GM19397 (cell line): ENCODE data around the gene TGFBI.
A peak's percentile ranks its signal among the peaks of the same experiment; 100 is the strongest.

Source experiments
- ATAC-seq: cut with Tn5 transposase; IDR thresholded peaks from one replicate; pipeline ENCODE4 v1.9.1; 2021; ENCODE audit warnings: mild to moderate bottlenecking, moderate library complexity; ENCODE audit not compliant: unreplicated experiment

The TGFBI gene

GRCh38 chr5:136023958-136024541 is 4.7 kb upstream of the TGFBI start:
- ATAC-seq: no peak

GRCh38 chr5:136025900-136026299 is 2.9 kb upstream of the TGFBI start:
- ATAC-seq: no peak

- ATAC-seq: no peak
Observed at GRCh38 chr5:136026636-136027035, 2.2 kb upstream of the TGFBI start.

- ATAC-seq: no peak
Observed at GRCh38 chr5:136027311-136027710, 1.5 kb upstream of the TGFBI start.

GRCh38 chr5:136028090-136028489 is 698 bp upstream of the TGFBI start:
- ATAC-seq: no peak

- ATAC-seq: no peak
Observed at GRCh38 chr5:136030252-136030651, 1.5 kb downstream of the TGFBI start.

GRCh38 chr5:136030956-136031611 is 2.3 kb downstream of the TGFBI start:
- no peak for ATAC-seq

- no peak for ATAC-seq
Observed at GRCh38 chr5:136031711-136032110, 2.9 kb downstream of the TGFBI start.

GRCh38 chr5:136032564-136032963 is 3.8 kb downstream of the TGFBI start:
- no peak for ATAC-seq

- ATAC-seq: no peak
Observed at GRCh38 chr5:136033234-136033633, 4.4 kb downstream of the TGFBI start.

- no peak for ATAC-seq
Observed at GRCh38 chr5:136033848-136034247, 5.1 kb downstream of the TGFBI start.

GRCh38 chr5:136034492-136034891 is 5.7 kb downstream of the TGFBI start:
- ATAC-seq: no peak

GRCh38 chr5:136034984-136035383 is 6.2 kb downstream of the TGFBI start:
- ATAC-seq: no peak

GRCh38 chr5:136035837-136036236 is 7.0 kb downstream of the TGFBI start:
- ATAC-seq: no peak

GRCh38 chr5:136036293-136036911 is 7.6 kb downstream of the TGFBI start:
- no peak for ATAC-seq

GRCh38 chr5:136037001-136037705 is 8.4 kb downstream of the TGFBI start:
- peak; percentile 56 for ATAC-seq

- no peak for ATAC-seq
Observed at GRCh38 chr5:136038635-136039034, 9.8 kb downstream of the TGFBI start.

- no peak for ATAC-seq
Observed at GRCh38 chr5:136039202-136039601, 10.4 kb downstream of the TGFBI start.

GRCh38 chr5:136040746-136041415 is 12.1 kb downstream of the TGFBI start:
- ATAC-seq: no peak

- ATAC-seq: no peak
Observed at GRCh38 chr5:136042156-136042555, 13.4 kb downstream of the TGFBI start.

GRCh38 chr5:136042665-136043121 is 13.9 kb downstream of the TGFBI start:
- no peak for ATAC-seq
